Activated B cell treated with CpG ODN at 0.5 μM for 24 hours (primary cell): ENCODE data around the gene KIRREL3. TPM values are rescaled to one million over a fixed set of nuclear protein-coding genes. Genes with fewer than 3 reads are reported as not detected.
"Not testable (repeated sequence)": the region's sequence is repeated elsewhere in the genome, so short reads cannot be mapped to it uniquely, and the experiment has no call there.

Source experiments
- ATAC-seq: fragments of 200-7000 bp; cut with Tn5 transposase; one replicate; pipeline ENCODE4 v1.10.0; 2021; ENCODE audit warnings: low read depth, mild to moderate bottlenecking, moderate library complexity
- CTCF ChIA-PET: fragments of 350-600 bp; sonication (Branson Sonifier 250); formaldehyde crosslinking; loops from one replicate; lab custom pipeline; 2021; ENCODE audit warnings: antibody characterized with exemption; lab: Charles Lee
- POLR2A ChIA-PET: fragments of 350-600 bp; sonication (Branson Sonifier 250); formaldehyde crosslinking; loops from one replicate; lab custom pipeline; 2021; ENCODE audit warnings: antibody characterized with exemption; lab: Charles Lee
- DNase-seq: peaks from one replicate; pipeline ENCODE4 v3.0.0; 2022
- H3K27ac Mint-ChIP-seq: one replicate; pipeline ENCODE4 v1.8.0; 2020; ENCODE audit warnings: mixed read lengths
- H3K27me3 Mint-ChIP-seq: one replicate; pipeline ENCODE4 v1.8.0; 2021; ENCODE audit warnings: mixed read lengths
- H3K36me3 Mint-ChIP-seq: one replicate; pipeline ENCODE4 v1.8.0; 2021; ENCODE audit warnings: low read depth, mixed read lengths
- H3K4me1 Mint-ChIP-seq: one replicate; pipeline ENCODE4 v1.8.0; 2021; ENCODE audit warnings: mixed read lengths
- H3K4me3 Mint-ChIP-seq: one replicate; pipeline ENCODE4 v1.8.0; 2020; ENCODE audit warnings: mild to moderate bottlenecking, mixed read lengths
- H3K9me3 Mint-ChIP-seq: one replicate; pipeline ENCODE4 v1.8.0; 2020; ENCODE audit warnings: mixed read lengths
- CTCF ChIP-seq: fragments of 200-600 bp; IDR thresholded peaks from one replicate; pipeline ENCODE4 v1.8.0; 2022; ENCODE audit warnings: antibody characterized with exemption, mild to moderate bottlenecking
- intact Hi-C: fragments of 100-400 bp; cut with micrococcal nuclease; formaldehyde crosslinking; loops from one replicate; pipeline ENCODE4 v1.15.1; 2024
- total RNA-seq: library from RNA; stranded (reverse); gene quantifications from 2 replicates; pipeline ENCODE4 v1.2.3, GENCODE V29; 2022

Gene KIRREL3
- total RNA-seq, 1 donor from 2014 or later = not detected

- POLR2A ChIA-PET = no interaction called here
- Mint-ChIP-seq H3K4me1 (peaks cover 9% of the 10 kb centered on the region), H3K36me3 (no peaks in the 10 kb centered on the region), H3K27me3 (peaks cover 6% of the 10 kb centered on the region), H3K9me3 (no peaks in the 10 kb centered on the region), H3K27ac (no peak overlapping the region), H3K4me3 (no peak overlapping the region)
- no peak for TF ChIP-seq CTCF
- CTCF ChIA-PET = no interaction called here
- no peak for ATAC-seq
- DNase-seq = no peak
- intact Hi-C loops = no loop called here
Observed at GRCh38 chr11:126391970-126392632, 608.5 kb downstream of the KIRREL3 start.

- CTCF ChIA-PET = no interaction called here
- Mint-ChIP-seq H3K27ac (no peak overlapping the region), H3K27me3 (peaks cover 6% of the 10 kb centered on the region), H3K4me3 (no peak overlapping the region), H3K4me1 (peaks cover 9% of the 10 kb centered on the region), H3K36me3 (no peaks in the 10 kb centered on the region), H3K9me3 (no peaks in the 10 kb centered on the region)
- no peak for DNase-seq
- no peak for ATAC-seq
- intact Hi-C loops = no loop called here
- no peak for TF ChIP-seq CTCF
- POLR2A ChIA-PET = no interaction called here
Observed at GRCh38 chr11:126391286-126391954, 609.1 kb downstream of the KIRREL3 start.

GRCh38 chr11:126390272-126390867 is 610.2 kb downstream of the KIRREL3 start:
- CTCF ChIA-PET = no interaction called here
- POLR2A ChIA-PET = no interaction called here
- Mint-ChIP-seq H3K27ac (no peak overlapping the region), H3K27me3 (peaks cover 6% of the 10 kb centered on the region), H3K4me3 (no peak overlapping the region), H3K9me3 (no peaks in the 10 kb centered on the region), H3K36me3 (no peaks in the 10 kb centered on the region), H3K4me1 (peaks cover 9% of the 10 kb centered on the region)
- DNase-seq = no peak
- no peak for ATAC-seq
- TF ChIP-seq CTCF = no peak
- intact Hi-C loops = no loop called here

- TF ChIP-seq CTCF = no peak
- no peaks in the 10 kb centered on the region for H3K9me3 Mint-ChIP-seq
- no peak overlapping the region for H3K4me3 Mint-ChIP-seq
- intact Hi-C loops = no loop called here
- H3K36me3 Mint-ChIP-seq = no peaks in the 10 kb centered on the region
- H3K27ac Mint-ChIP-seq = no peak overlapping the region
- POLR2A ChIA-PET = no interaction called here
- CTCF ChIA-PET = no interaction called here
- H3K4me1 Mint-ChIP-seq = peaks cover 9% of the 10 kb centered on the region
- DNase-seq = no peak
- peaks cover 3% of the 10 kb centered on the region for H3K27me3 Mint-ChIP-seq
- ATAC-seq = no peak
Observed at GRCh38 chr11:126387857-126388256, 612.7 kb downstream of the KIRREL3 start.

GRCh38 chr11:126386729-126387071 is 613.9 kb downstream of the KIRREL3 start:
- H3K9me3 Mint-ChIP-seq, DNase-seq, H3K27ac Mint-ChIP-seq, POLR2A ChIA-PET, H3K4me3 Mint-ChIP-seq, H3K27me3 Mint-ChIP-seq, ATAC-seq, intact Hi-C loops, H3K4me1 Mint-ChIP-seq, H3K36me3 Mint-ChIP-seq, CTCF ChIA-PET: not testable (repeated sequence)
